Measurements from ENCODE around the gene PER1. TPM values are rescaled to one million over a fixed set of nuclear protein-coding genes. Genes with fewer than 3 reads are reported as not detected.
"Not testable (repeated sequence)": the region's sequence is repeated elsewhere in the genome, so short reads cannot be mapped to it uniquely, and the experiment has no call there.

The PER1 gene
- total RNA-seq, 4 donors from 2014 or later = 105 to 263 (median 164) TPM

DNA sequence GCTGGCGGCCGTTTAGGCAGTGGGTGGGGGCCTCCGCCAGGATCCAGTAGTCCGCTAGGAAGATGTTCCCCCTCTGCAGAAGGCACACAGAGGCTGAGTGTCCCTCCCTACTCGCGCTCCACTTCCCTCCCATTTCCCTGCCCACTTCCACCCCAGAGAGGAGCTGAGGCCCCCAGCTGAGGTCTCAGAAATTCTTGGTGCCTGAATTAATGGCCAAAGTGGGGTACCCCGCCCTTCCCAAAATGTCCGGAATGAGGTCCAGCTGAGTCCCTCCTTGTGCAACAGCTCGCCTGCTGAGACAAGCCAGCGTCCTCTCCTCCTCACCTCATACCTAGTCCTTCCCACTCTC lies 41.8 kb downstream of the PER1 start:
- Histone ChIP-seq H3K9me3 (no peaks in the 10 kb centered on the region), H3K4me3 (no peak overlapping the region), H3K27ac (no peak overlapping the region), H3K36me3 (no peaks in the 10 kb centered on the region), H3K27me3 (peaks cover 31 to 47% (median 38%) of the 10 kb centered on the region in 3 donors), H3K4me1 (peaks cover 0 to 7% of the 10 kb centered on the region in 2 donors)
- ATAC-seq (no peak), DNase-seq (no peak)
- in situ Hi-C loops (cut with MboI; ENCODE audit: low sequenced_read_pairs in 4 of 4) (no loop called here), intact Hi-C loops (cut with DNase I; ENCODE audit: low total_unique reads) (no loop called here)
- TF ChIP-seq POLR2A (IDR thresholded peaks at IDR 0.05) = no peak
- TF ChIP-seq, protein P1, sequence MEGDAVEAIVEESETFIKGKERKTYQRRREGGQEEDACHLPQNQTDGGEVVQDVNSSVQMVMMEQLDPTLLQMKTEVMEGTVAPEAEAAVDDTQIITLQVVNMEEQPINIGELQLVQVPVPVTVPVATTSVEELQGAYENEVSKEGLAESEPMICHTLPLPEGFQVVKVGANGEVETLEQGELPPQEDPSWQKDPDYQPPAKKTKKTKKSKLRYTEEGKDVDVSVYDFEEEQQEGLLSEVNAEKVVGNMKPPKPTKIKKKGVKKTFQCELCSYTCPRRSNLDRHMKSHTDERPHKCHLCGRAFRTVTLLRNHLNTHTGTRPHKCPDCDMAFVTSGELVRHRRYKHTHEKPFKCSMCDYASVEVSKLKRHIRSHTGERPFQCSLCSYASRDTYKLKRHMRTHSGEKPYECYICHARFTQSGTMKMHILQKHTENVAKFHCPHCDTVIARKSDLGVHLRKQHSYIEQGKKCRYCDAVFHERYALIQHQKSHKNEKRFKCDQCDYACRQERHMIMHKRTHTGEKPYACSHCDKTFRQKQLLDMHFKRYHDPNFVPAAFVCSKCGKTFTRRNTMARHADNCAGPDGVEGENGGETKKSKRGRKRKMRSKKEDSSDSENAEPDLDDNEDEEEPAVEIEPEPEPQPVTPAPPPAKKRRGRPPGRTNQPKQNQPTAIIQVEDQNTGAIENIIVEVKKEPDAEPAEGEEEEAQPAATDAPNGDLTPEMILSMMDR (IDR thresholded peaks at IDR 0.05 in 4 of 5, conservative IDR thresholded peaks at IDR 0.05 in 1 of 5) = peak in 1 of 5 experiments; percentile 15

DNA sequence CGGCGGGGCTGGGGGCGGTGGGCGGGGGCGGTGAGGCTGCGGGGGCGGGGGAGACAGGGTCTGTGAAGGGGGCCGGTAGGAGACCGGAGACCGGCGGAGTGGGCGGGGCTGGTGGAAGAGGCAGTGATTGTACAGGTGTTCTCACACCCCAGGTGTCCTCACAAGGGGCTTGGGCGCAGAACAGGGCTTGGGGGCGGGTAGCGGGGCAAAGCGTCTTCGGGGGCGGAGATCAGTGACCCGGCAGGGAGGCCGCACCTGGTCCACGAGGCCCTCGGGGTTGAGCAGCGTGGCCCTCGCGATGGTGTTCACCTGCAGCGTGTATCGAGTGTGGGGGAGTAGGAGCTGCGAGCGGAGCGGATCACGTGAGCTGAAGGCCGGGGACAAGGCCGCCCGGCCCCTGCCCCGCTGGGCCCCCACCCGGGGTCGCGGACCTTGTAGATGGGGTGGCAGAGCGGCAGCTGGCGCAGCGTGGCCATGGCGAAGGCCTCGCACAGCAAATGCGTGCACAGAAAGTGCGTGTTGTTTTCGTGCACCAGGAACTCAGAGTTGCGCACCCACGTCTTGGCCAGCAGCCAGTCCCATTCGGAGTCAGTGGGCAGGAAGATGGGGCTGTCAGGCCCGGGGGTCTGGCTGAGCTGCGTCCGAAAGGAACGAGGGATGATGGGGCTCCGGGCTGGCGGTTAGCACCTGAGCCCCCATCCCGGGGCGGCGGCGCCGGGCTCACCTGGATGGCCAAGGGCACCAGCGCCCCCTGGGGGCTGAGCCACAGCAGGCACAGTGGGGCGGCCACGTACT lies 42.3 kb downstream of the PER1 start:
- in situ Hi-C loops (cut with MboI; ENCODE audit: low sequenced_read_pairs in 4 of 4) = no loop called here

DNA sequence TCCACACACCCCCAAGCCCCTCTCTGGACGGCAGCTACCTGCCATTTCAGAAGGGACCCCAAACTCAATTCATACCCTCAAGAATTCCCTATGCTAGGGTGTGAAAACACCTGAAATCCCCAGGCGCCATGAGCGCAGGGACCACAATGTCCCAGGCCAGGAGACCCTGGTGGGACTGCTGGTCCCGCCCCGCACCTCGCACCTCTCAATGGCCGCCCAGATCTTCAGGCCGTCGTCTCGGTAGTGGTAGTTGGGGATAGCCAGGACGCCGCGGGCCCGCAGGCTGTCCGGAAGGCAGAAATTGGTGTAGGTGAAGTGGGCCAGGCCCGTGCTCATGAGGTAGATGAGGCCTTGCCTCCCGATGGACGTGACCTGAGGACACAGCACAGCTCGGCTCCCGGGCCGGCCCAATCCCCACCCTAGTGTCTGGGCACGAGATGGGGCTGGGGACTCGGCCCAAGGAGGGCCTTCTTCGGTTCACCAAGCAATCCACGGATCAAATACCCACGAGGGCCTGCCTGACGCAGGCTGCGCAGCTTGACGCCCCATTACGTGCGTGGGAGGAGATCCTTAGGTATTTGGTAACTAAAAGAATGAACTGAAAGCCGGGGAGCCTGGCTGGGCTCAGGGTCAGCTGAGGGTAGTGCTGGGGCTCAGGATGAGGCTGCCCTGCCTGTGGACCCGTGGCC lies 43.1 kb downstream of the PER1 start:
- intact Hi-C loops (cut with DNase I; ENCODE audit: low total_unique reads) = no loop called here

More for the DNA sequence above, 42.3 kb downstream of the PER1 start:
- TF ChIP-seq POLR2A (IDR thresholded peaks at IDR 0.05) = no peak
- TF ChIP-seq, protein P1 (IDR thresholded peaks at IDR 0.05 in 4 of 5, conservative IDR thresholded peaks at IDR 0.05 in 1 of 5) = peak; percentile 41 to 82 (median 68)
- Histone ChIP-seq H3K4me3 (no peak overlapping the region), H3K36me3 (no peaks in the 10 kb centered on the region), H3K9me3 (no peaks in the 10 kb centered on the region), H3K4me1 (peaks cover 0 to 7% of the 10 kb centered on the region in 2 donors), H3K27ac (no peak overlapping the region), H3K27me3 (peaks cover 31 to 43% (median 38%) of the 10 kb centered on the region in 3 donors)
- ATAC-seq (no peak), DNase-seq (no peak)
- intact Hi-C loops (cut with DNase I; ENCODE audit: low total_unique reads) = no loop called here

DNA sequence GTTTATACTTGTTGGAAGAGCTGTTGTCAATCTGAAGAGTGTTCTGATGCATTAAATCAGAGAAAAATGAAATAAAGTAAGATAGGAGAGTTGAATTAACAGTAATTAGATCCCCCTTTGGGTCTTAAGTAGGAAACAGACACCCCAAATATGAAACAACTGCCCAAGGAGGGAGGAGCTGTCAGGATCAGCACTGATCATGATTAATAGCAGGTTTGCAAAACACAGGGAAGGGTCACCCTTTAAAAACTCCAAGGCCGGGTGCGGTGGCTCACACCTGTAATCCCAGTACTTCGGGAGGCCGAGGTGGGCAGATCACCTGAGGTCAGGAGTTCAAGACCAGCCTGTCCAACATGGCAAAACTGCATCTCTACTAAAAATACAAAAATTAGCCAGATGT lies 45.2 kb downstream of the PER1 start:
- H3K27ac ChIP-seq; H3K36me3 ChIP-seq; H3K4me3 ChIP-seq; H3K4me1 ChIP-seq; in situ Hi-C loops (cut with MboI; ENCODE audit: low sequenced_read_pairs in 4 of 4); H3K9me3 ChIP-seq; DNase-seq; ATAC-seq; intact Hi-C loops (cut with DNase I; ENCODE audit: low total_unique reads): not testable (repeated sequence)
- peaks cover 24 to 31% (median 25%) of the 10 kb centered on the region in 3 donors for H3K27me3 ChIP-seq

More for the DNA sequence above, 43.1 kb downstream of the PER1 start:
- no peak overlapping the region for H3K4me3 ChIP-seq
- no peak overlapping the region for H3K27ac ChIP-seq
- peaks cover 0 to 7% of the 10 kb centered on the region in 2 donors for H3K4me1 ChIP-seq
- no peaks in the 10 kb centered on the region for H3K36me3 ChIP-seq
- peaks cover 31 to 39% (median 38%) of the 10 kb centered on the region in 3 donors for H3K27me3 ChIP-seq
- no peak for TF ChIP-seq POLR2A (IDR thresholded peaks at IDR 0.05)
- TF ChIP-seq, protein P1 (IDR thresholded peaks at IDR 0.05 in 4 of 5, conservative IDR thresholded peaks at IDR 0.05 in 1 of 5) = no peak
- no peaks in the 10 kb centered on the region for H3K9me3 ChIP-seq
- ATAC-seq = no peak
- in situ Hi-C loops (cut with MboI; ENCODE audit: low sequenced_read_pairs in 4 of 4) = no loop called here
- DNase-seq = no peak

DNA sequence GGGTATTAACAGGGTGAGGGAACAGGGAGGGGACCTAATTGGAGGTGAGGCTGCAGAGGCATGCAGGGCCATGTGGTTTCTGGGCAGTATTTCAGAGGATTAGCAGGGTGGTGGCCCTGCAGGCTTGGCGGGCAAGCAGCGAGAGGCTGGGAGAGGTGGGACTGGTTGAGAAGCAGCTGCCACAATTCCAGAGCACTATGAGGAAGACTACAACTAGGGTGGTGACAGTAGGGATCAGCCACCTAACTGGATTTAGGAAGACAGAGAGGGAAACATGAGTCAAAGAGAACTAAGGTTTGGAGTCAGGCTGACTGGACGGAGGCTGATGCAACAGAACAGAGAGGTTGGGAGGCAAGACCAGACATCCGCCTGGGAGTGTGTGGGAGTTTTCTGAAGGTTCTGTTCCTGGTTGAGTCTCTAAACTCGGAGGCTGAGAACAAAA lies 46.2 kb downstream of the PER1 start:
- Histone ChIP-seq H3K4me3 (no peak overlapping the region), H3K9me3 (no peaks in the 10 kb centered on the region), H3K4me1 (peaks cover 0 to 7% of the 10 kb centered on the region in 2 donors), H3K27ac (no peak overlapping the region), H3K27me3 (peaks cover 14 to 21% (median 17%) of the 10 kb centered on the region in 3 donors), H3K36me3 (no peaks in the 10 kb centered on the region)
- DNase-seq (no peak), ATAC-seq (no peak)
- intact Hi-C loops (cut with DNase I; ENCODE audit: low total_unique reads) = no loop called here
- in situ Hi-C loops (cut with MboI; ENCODE audit: low sequenced_read_pairs in 4 of 4) = no loop called here
- TF ChIP-seq POLR2A (IDR thresholded peaks at IDR 0.05) = no peak

Measured in gastrocnemius medialis (tissue), 4 donors.